ENCODE data around the gene ATF6.

GRCh38 chr1:161778522-161778921, 12.4 kb downstream of the ATF6 start:
- no peak for TF ChIP-seq CTCF (IDR thresholded peaks at IDR 0.05; ENCODE audit: extremely low read depth in 1 of 2, insufficient read depth in 1 of 2, low read depth in 1 of 2, low read length in 2 of 2)
- no peak for TF ChIP-seq POLR2A (IDR thresholded peaks at IDR 0.05; ENCODE audit: low read depth, low read length)
- no peak for TF ChIP-seq MYC (IDR thresholded peaks at IDR 0.05; ENCODE audit: low read depth, low read length)
- no peak for TF ChIP-seq POLR2AphosphoS5 (IDR thresholded peaks at IDR 0.05; ENCODE audit: insufficient read depth, low read depth, low read length)
- no peak for TF ChIP-seq EZH2 (IDR thresholded peaks at IDR 0.05; ENCODE audit: borderline replicate concordance, low read depth, low read length, severe bottlenecking)
- TF ChIP-seq MAX (IDR thresholded peaks at IDR 0.05; ENCODE audit: insufficient read depth, insufficient read length): no peak
- TF ChIP-seq JUN (IDR thresholded peaks at IDR 0.05; ENCODE audit: borderline replicate concordance, insufficient read depth, insufficient read length, low read depth): no peak

All from endothelial cell of umbilical vein (primary cell).